ENCODE data around the gene EHHADH.

- no peak for TF ChIP-seq MAX (CRISPR knock-in tag; IDR thresholded peaks at IDR 0.05)
- no peak for TF ChIP-seq CTCF (IDR thresholded peaks at IDR 0.05)
- no peak for TF ChIP-seq MLX (CRISPR knock-in tag; IDR thresholded peaks at IDR 0.05)
- TF ChIP-seq JUN (CRISPR knock-in tag; IDR thresholded peaks at IDR 0.05) = no peak
- no peak for TF ChIP-seq CBFB (CRISPR knock-in tag; IDR thresholded peaks at IDR 0.05; ENCODE audit: low read depth)
- TF ChIP-seq TEAD4 (CRISPR knock-in tag; IDR thresholded peaks at IDR 0.05) = no peak
- TF ChIP-seq, protein P1, sequence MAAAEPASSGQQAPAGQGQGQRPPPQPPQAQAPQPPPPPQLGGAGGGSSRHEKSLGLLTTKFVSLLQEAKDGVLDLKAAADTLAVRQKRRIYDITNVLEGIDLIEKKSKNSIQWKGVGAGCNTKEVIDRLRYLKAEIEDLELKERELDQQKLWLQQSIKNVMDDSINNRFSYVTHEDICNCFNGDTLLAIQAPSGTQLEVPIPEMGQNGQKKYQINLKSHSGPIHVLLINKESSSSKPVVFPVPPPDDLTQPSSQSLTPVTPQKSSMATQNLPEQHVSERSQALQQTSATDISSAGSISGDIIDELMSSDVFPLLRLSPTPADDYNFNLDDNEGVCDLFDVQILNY (CRISPR knock-in tag; IDR thresholded peaks at IDR 0.05) = no peak
- TF ChIP-seq ZNF671 (CRISPR knock-in tag; IDR thresholded peaks at IDR 0.05) = no peak
- no peak for TF ChIP-seq ETV6 (CRISPR knock-in tag; IDR thresholded peaks at IDR 0.05)
- no peak for TF ChIP-seq ZNF138 (CRISPR knock-in tag; conservative IDR thresholded peaks at IDR 0.05)
- TF ChIP-seq AFF4 (CRISPR knock-in tag; IDR thresholded peaks at IDR 0.05; ENCODE audit: borderline replicate concordance) = no peak
- no peak for TF ChIP-seq NFYB (CRISPR knock-in tag; conservative IDR thresholded peaks at IDR 0.05; ENCODE audit: low read depth)
Observed at GRCh38 chr3:185279587-185280138, 25.8 kb upstream of the EHHADH start.
